GM18526 (cell line): Measurements from ENCODE around the gene SHISA2.

ENCODE experiments used
- POLR2A ChIP-seq: IDR thresholded peaks from 3 replicates; pipeline ENCODE4 v1.6.1; 2011; ENCODE audit not compliant: insufficient read length; ENCODE audit errors: extremely low read depth

Gene SHISA2

GRCh38 chr13:26051657-26052311 is at the start of gene SHISA2:
Gene SHISA2 (minus strand): TSS chr13:26052016. CDS start chr13:26050975, 1,041 bp downstream.
- no peak for TF ChIP-seq POLR2A

DNA sequence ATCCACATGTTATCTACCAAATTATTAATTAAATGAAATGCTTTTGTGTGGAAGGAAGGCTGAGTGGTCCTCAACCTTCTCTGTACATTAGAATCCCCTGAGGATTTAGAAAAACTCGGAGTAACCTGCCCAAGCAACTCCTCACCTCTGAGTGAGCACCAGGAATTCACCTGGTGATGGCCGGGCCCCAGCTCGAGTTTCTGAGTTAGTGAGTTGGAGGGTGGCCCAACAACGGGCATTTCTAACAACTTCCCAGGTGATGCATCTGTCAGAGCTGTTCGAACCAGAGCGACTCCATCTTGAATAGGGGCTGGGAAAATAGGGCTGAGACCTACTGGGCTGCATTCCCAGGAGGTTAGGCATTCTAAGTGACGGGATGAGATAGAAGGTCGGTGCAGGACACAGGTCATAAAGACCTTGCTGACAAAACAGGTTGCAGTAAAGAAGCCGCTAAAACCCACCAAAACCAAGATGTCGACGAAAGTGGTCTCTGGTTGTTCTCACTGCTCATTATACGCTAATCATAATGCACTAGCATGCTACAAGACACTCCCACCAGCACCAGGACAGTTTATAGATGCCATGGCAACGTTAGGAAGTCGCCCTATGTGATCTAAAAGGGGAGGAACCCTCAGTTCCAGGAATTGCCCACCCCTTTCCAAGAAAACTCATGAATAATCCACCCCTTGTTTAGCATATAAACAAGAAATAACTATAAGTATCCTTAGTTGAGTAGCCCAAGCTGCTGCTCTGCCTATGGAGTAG is 44.2 kb upstream of the SHISA2 start:
- TF ChIP-seq POLR2A, result no peak

DNA sequence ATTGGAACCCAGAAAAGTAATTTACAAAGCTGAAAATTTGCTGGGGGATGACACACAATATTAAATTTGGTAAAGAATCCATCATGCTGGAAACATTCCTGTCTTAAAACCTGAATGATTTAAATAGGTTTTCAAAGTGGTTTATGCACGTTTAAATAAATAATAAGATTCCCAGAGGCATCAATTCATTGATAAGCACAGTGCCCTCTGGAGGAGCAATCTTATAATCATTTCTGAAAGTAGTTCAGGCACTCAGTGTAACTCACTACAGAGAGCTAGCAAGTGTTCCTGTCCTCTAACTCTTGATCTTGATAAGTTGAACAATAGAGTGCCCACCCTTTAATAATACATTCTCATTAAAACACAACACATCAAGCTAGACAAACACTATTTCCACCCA is 43.5 kb upstream of the SHISA2 start:
- TF ChIP-seq POLR2A, result no peak

- TF ChIP-seq POLR2A, result no peak
Measured at GRCh38 chr13:26075498-26075897, 23.7 kb upstream of the SHISA2 start.

DNA sequence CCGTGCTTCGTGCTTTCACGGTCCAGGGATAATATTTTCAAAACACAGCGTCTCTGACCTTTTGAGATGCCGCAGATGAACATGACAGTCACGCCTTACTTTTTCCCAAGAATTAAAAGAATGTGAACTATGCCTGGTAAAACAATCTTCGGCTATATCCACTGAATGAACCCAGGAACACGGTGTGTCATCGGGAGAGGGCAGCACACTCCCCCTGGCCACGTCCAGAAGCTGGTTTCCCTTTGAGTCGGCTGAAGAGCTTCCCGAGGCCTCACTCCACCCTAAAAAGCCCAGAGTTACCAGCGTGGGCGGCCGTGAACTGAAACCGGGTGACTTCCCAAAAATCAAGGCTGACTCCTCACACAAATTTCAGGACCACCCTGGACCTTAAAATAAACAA is 22.9 kb upstream of the SHISA2 start:
- TF ChIP-seq POLR2A, result no peak

DNA sequence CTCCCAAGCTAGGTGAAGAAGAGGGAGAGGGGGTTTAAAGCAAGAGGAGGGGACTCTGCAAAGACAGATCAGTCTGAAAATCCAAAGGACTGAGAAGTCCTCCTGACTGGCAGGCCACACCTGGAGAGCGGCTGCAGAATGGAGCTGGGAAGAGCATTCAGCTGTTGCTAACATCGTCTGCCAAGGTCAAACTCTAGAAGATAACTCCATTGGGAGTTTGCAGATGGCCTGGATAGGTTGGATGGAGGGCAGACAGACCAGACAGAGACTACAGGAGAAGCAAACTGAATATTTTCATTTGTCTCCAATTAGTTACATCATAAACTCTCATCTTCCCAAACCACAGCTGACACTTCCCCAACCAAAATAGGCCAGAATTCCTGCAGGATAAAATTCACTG is 19.9 kb upstream of the SHISA2 start:
- no peak for TF ChIP-seq POLR2A

DNA sequence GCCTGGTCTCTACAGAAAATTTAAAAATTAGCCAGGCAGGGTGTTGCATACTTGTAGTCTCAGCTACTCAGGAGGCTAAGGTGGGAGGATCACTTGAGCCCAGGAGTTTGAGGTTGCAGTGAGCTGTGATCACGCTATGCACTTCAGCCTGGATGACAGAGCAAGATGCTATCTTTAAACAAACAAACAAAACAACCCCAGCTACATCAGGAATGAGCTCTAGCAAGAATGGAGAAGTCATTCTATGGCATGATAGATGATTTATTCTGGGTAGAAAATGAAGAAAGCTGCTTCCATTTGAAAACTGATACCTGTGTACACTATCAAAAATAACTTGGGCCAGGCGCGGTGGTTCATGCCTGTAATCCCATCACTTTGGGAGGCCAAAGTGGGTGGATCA is 15.8 kb upstream of the SHISA2 start:
- no peak for TF ChIP-seq POLR2A

DNA sequence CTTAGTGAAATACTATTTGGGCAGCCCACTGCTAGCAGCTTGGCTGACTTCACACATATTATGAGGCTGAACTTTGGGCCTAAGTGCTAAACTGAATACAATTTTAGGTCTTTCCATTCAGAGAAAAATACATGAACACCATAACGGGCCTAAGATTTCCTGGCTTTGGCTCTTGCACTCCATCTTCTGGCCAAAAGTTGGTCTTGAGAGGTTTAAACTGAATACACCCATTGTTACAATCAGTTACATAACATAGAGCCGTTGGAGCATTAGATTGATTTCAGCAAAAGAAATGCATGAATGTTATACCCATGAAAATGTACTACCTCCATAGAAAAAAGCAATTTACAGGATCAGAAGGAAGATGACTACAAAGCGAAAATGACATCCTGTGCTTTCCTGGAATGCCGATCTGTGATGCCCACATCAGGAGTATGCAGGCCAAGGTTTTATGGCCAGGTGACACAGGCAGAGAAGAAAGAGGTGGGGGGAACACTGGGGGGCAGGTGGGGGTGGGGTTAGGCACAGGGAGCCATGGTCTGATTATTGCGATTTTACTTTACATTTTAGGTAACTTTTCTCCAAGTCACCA is 11.1 kb upstream of the SHISA2 start:
- no peak for TF ChIP-seq POLR2A

DNA sequence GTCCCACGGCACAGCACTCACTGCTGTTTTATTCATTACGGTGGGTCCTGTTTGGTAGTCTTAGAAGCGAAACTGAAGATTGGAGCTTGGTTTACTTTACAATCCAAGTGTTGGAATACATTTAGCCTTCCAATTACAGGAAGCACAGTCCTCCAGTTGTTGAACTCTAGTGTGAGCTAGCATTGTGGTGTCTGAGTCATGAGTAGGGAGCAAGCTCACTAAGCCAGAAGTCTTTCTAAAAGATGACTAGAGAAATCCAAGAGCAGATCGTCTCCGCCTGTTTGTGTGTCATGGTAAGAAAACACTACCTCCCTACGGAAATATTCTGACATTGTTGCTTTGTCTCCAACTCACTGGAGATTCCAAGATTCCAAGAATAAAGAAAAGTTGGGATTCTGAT is 10.1 kb upstream of the SHISA2 start:
- TF ChIP-seq POLR2A, result no peak

DNA sequence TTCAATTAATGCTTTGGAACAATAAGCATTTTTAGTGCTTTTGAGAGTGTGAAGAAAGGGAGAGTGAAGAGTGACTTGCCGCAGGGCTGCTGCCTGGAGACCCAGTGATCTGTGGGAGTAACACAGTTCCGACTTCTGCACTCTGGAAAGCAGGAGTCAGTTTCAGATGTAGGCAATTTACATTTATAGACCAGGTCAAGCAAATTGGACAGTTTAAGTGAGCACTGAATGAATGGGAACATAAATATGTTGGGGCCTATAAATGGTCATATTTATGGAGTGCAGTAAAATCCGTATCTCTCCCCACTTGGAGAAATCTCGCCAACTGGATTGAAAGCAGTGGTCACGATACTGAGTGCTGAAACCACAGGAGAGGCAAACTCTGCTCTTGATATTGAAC is 9.4 kb upstream of the SHISA2 start:
- TF ChIP-seq POLR2A, result no peak

DNA sequence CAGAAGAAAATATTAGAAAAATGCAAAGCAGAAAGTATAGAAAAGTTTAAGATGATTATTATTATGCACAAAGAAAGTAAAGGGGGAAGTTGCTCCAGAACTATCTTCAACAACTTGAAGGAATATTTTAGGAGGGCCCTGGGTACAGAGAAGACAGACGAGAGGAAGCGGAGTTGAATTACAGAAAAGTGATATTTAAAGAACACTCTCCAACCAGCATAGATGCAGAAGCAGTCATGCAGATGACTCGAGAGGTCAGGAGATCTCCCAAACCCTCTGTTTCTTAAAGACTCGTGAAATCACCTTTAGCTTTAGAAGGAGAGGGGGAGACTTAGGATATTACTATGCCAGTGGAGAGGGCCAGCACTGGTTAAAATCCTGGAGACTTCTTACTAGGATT is 8.5 kb upstream of the SHISA2 start:
- no peak for TF ChIP-seq POLR2A

GRCh38 chr13:26058704-26059103 is 6.9 kb upstream of the SHISA2 start:
- TF ChIP-seq POLR2A, result no peak

DNA sequence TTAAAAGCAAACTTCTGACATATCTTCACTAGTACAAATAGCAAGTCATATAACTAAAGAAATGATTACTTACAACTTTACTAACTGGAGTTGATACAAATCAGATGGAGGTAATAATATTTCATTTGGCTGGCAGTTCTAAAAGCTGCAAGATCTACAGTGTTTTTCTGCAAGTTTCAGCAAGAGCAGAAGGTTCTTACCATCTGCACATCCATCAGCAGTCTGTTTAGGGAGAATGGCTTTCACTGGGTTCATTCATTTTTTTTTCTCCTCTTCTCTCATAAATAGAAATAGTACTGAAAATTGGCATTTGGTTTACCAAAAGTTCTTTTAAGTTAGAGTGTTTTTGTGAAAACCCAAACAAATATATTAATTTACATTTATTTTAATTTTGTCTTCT is 3.1 kb upstream of the SHISA2 start:
- no peak for TF ChIP-seq POLR2A

DNA sequence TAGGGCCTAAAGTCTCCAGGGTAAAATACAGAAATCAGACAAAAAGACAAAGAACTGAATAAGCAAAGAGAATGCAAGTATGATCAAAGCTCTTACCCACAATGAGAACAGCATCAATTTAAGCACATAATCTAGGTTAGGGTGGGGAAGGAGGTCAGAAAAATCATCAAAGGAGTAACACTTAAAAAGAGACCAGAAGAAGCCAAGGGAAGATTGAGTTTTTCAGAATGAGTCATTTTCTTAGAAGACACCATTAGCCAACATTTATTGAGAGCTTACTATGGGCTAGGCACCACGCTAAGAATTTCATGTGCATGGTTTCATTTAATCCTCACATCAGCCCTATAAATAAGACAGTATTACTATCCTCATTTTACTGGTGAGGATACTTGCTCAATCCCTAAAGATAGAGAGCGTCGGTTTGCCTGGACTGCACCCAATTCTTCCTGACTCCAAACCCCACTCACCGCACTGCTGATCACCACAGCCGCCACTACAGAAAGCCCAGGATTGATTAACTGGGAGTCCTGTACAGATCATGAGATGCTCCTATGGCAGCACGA is 1.7 kb upstream of the SHISA2 start:
- no peak for TF ChIP-seq POLR2A

GRCh38 chr13:26052337-26052736 is 521 bp upstream of the SHISA2 start:
- no peak for TF ChIP-seq POLR2A

GRCh38 chr13:26051231-26051656 is 572 bp downstream of the SHISA2 start:
- TF ChIP-seq POLR2A, result no peak
